Measurements from ENCODE around the gene MRS2.
"Not testable (repeated sequence)": the region's sequence is repeated elsewhere in the genome, so short reads cannot be mapped to it uniquely, and the experiment has no call there.

Gene MRS2, protein sequence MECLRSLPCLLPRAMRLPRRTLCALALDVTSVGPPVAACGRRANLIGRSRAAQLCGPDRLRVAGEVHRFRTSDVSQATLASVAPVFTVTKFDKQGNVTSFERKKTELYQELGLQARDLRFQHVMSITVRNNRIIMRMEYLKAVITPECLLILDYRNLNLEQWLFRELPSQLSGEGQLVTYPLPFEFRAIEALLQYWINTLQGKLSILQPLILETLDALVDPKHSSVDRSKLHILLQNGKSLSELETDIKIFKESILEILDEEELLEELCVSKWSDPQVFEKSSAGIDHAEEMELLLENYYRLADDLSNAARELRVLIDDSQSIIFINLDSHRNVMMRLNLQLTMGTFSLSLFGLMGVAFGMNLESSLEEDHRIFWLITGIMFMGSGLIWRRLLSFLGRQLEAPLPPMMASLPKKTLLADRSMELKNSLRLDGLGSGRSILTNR

GRCh38 chr6:24402697-24403500, at the start of gene MRS2:
MRS2 (plus strand) TSS chr6:24402936; CDS start chr6:24403047, 111 bp downstream.
- DNase-seq (ENCODE audit: low read depth): peak; percentile 74

- DNase-seq (ENCODE audit: low read depth): no peak
These were observed 48.9 kb upstream of the MRS2 start for GRCh38 chr6:24353861-24354260.

- DNase-seq (ENCODE audit: low read depth): no peak
These were observed 47.3 kb upstream of the MRS2 start for GRCh38 chr6:24355393-24355792.

DNA sequence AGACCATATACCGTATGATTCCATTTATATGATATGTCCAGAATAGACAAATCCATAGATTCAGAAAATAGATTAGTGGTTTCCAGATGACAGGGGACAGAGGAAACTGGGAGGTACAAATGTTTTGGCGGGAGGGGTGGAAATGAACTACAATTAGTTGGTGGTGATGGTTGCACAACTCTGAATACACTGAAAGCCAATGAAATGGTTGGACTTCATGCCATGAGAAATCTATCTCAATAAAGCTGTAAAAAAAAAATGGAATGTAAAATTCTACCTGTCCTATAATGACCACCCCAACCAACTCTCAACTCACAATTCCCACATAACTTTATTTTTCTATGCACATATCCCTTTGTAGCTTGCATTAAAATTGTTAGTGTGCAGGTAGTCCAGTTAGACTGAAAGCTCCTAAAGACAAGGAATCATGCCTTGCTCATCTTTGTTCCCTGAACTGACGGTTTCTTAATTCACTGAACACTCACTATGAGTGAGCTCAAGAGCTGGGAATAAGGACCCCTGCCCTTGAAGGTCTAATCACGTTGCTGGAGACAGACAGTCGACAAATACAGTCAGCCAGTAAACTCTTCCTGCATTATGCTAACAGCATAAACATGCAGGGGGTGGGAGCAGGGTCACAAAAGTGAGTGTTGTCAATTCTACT, 46.3 kb upstream of the MRS2 start:
- no peak for DNase-seq (ENCODE audit: low read depth)

DNA sequence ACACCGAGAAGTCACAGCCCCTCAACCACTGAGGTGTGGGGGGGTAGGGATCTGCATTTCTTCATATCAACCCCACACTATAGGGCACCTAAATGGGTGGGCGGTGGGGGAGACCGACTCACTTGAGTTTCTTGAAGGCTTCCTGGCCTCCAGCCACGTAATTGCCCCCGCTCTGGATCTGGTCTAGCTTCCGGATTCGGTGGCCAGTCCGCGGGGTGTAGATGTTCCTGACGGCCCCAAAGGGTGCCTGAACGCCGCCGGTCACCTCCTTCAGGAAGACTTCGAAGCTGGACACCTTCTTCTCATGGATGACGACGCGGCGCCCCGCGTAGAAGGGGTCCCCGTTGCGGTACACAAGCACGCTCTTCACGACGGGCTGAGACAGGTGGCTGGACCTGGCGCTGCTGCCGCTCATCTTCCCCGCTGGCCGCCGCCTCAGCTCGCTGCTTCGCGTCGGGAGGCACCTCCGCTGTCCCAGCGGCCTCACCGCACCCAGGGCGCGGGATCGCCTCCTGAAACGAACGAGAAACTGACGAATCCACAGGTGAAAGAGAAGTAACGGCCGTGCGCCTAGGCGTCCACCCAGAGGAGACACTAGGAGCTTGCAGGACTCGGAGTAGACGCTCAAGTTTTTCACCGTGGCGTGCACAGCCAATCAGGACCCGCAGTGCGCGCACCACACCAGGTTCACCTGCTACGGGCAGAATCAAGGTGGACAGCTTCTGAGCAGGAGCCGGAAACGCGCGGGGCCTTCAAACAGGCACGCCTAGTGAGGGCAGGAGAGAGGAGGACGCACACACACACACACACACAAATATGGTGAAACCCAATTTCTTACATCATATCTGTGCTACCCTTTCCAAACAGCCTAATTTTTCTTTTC, 45.2 kb upstream of the MRS2 start, which contains the start of gene DCDC2:
TSS of gene DCDC2 (minus strand) at position 724 of the 883 bp plus-strand sequence. CDS start at position 415, 309 bp downstream.
- DNase-seq (ENCODE audit: low read depth): no peak

- DNase-seq (ENCODE audit: low read depth): no peak
These were observed 44.4 kb upstream of the MRS2 start for GRCh38 chr6:24358219-24358821.

GRCh38 chr6:24359640-24360454, 42.9 kb upstream of the MRS2 start:
- peak; percentile 69 for DNase-seq (ENCODE audit: low read depth)

GRCh38 chr6:24362363-24362762, 40.4 kb upstream of the MRS2 start:
- DNase-seq (ENCODE audit: low read depth): not testable (repeated sequence)

DNA sequence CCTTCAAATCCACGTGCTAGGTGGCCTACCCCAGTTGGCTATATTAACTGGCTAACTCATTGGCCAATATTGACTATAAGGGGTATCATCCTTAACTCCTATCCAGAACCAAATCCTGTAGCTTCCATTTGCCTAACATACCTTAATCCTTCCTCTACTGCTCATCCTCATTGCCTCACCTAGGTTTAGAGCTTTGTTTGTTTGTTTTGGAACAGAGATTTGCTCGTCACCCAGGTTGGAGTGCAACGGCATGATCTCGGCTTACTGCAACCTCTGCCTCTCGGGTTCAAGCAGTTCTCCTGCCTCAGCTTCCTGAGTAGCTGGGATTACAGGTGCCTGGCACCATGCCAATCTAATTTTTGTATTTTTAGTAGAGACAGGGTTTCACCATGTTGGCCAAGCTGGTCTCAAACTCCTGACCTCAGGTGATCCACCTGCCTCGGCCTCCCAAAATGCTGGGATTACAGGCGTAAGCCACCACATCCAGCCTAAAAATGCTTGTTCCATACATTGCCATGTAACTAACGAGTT, 37.6 kb upstream of the MRS2 start:
- not testable (repeated sequence) for DNase-seq (ENCODE audit: low read depth)

DNA sequence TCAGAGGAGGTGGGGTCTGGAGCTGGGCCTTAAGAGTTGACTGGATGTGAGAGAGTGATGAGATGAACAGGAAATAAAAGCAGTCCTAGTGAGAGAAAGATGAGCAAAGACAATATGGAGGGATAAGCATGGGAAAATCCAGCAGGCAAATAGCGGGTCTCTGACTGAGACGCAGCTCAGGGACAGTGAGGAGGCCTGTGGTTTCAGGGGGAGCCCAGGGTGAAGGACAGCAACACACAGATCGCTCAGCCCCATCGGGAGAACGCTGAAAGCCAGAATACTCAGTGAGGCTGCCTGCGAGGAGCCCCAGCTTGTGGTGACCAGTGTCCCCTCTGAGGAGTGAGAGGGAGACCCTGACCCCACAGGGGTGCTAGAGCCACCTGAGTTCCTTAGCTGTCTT, 28.1 kb upstream of the MRS2 start:
- DNase-seq (ENCODE audit: low read depth): no peak

- no peak for DNase-seq (ENCODE audit: low read depth)
These were observed 25.9 kb upstream of the MRS2 start for GRCh38 chr6:24376871-24377270.

GRCh38 chr6:24378473-24379097, 24.2 kb upstream of the MRS2 start:
- DNase-seq (ENCODE audit: low read depth): no peak

- no peak for DNase-seq (ENCODE audit: low read depth)
These were observed 21.1 kb upstream of the MRS2 start for GRCh38 chr6:24381476-24382219.

DNA sequence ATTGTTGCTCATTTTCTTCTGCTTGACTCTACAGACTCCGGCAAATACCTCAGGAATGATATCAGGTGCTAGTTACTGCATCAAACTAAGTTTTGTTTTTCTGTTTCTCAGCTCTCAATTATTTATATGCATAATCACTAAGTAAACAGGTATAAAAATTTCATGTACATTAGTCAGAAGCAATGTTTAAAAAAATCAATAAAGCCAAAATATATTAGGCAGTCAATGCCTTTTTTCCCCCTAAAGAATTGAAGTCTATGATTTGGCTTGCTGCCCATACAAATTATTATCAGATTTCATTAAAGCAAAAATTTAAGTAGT, 20.6 kb upstream of the MRS2 start:
- no peak for DNase-seq (ENCODE audit: low read depth)

- not testable (repeated sequence) for DNase-seq (ENCODE audit: low read depth)
These were observed 19.7 kb upstream of the MRS2 start for GRCh38 chr6:24382891-24383494.

- DNase-seq (ENCODE audit: low read depth): not testable (repeated sequence)
These were observed 18.2 kb upstream of the MRS2 start for GRCh38 chr6:24384369-24385130.

- no peak for DNase-seq (ENCODE audit: low read depth)
These were observed 17.0 kb upstream of the MRS2 start for GRCh38 chr6:24385536-24386269.
